ENCODE measurements around the gene PPM1L. TPM values are rescaled to one million over a fixed set of nuclear protein-coding genes. Genes with fewer than 3 reads are reported as not detected.
"Not testable (repeated sequence)": the region's sequence is repeated elsewhere in the genome, so short reads cannot be mapped to it uniquely, and the experiment has no call there.

The PPM1L gene
- total RNA-seq (2014; rRNA removed; shearing (Covaris generic)): 0.41 and 1.4 TPM in 2 replicates

- peak; percentile 16 for DNase-seq (ENCODE audit: low spot score)
Observed at GRCh38 chr3:160755776-160756304, at the start of gene PPM1L. PPM1L (plus strand) TSS chr3:160756231.

- peak; percentile 45 for DNase-seq (ENCODE audit: low spot score)
Observed at GRCh38 chr3:160707187-160707794, 48.7 kb upstream of the PPM1L start.

- DNase-seq (ENCODE audit: low spot score): no peak
Observed at GRCh38 chr3:160709477-160710182, 46.4 kb upstream of the PPM1L start.

GRCh38 chr3:160713144-160713543, 42.9 kb upstream of the PPM1L start:
- DNase-seq (ENCODE audit: low spot score): not testable (repeated sequence)

- no peak for DNase-seq (ENCODE audit: low spot score)
Observed at GRCh38 chr3:160719710-160720109, 36.3 kb upstream of the PPM1L start.

GRCh38 chr3:160720123-160720746, 35.8 kb upstream of the PPM1L start:
- DNase-seq (ENCODE audit: low spot score): no peak

GRCh38 chr3:160722331-160722730, 33.7 kb upstream of the PPM1L start:
- DNase-seq (ENCODE audit: low spot score): no peak

- no peak for DNase-seq (ENCODE audit: low spot score)
Observed at GRCh38 chr3:160725338-160725737, 30.7 kb upstream of the PPM1L start.

GRCh38 chr3:160735826-160736225, 20.2 kb upstream of the PPM1L start:
- DNase-seq (ENCODE audit: low spot score): no peak

- DNase-seq (ENCODE audit: low spot score): no peak
Observed at GRCh38 chr3:160738048-160738447, 18.0 kb upstream of the PPM1L start.

- DNase-seq (ENCODE audit: low spot score): peak; percentile 4
Observed at GRCh38 chr3:160739079-160739478, 17.0 kb upstream of the PPM1L start.

- DNase-seq (ENCODE audit: low spot score): no peak
Observed at GRCh38 chr3:160746976-160747375, 9.1 kb upstream of the PPM1L start.

GRCh38 chr3:160747422-160747821, 8.6 kb upstream of the PPM1L start:
- no peak for DNase-seq (ENCODE audit: low spot score)

GRCh38 chr3:160748231-160748630, 7.8 kb upstream of the PPM1L start:
- DNase-seq (ENCODE audit: low spot score): no peak

GRCh38 chr3:160748787-160749186, 7.2 kb upstream of the PPM1L start:
- DNase-seq (ENCODE audit: low spot score): no peak

- DNase-seq (ENCODE audit: low spot score): no peak
Observed at GRCh38 chr3:160753953-160754352, 2.1 kb upstream of the PPM1L start.

GRCh38 chr3:160754371-160754854, 1.6 kb upstream of the PPM1L start:
- peak; percentile 59 for DNase-seq (ENCODE audit: low spot score)

- peak; percentile 70 for DNase-seq (ENCODE audit: low spot score)
Observed at GRCh38 chr3:160754855-160755747, 930 bp upstream of the PPM1L start.

GRCh38 chr3:160757233-160758106, 1.4 kb downstream of the PPM1L start:
- DNase-seq (ENCODE audit: low spot score): no peak

GRCh38 chr3:160758929-160759577, 3.0 kb downstream of the PPM1L start:
- no peak for DNase-seq (ENCODE audit: low spot score)
